ENCODE data around the gene GPR84. TPM values are rescaled to one million over a fixed set of nuclear protein-coding genes. Genes with fewer than 3 reads are reported as not detected.

GPR84 gene
- total and polyA plus RNA-seq, 2 donors = 0.57 to 0.62 TPM

DNA sequence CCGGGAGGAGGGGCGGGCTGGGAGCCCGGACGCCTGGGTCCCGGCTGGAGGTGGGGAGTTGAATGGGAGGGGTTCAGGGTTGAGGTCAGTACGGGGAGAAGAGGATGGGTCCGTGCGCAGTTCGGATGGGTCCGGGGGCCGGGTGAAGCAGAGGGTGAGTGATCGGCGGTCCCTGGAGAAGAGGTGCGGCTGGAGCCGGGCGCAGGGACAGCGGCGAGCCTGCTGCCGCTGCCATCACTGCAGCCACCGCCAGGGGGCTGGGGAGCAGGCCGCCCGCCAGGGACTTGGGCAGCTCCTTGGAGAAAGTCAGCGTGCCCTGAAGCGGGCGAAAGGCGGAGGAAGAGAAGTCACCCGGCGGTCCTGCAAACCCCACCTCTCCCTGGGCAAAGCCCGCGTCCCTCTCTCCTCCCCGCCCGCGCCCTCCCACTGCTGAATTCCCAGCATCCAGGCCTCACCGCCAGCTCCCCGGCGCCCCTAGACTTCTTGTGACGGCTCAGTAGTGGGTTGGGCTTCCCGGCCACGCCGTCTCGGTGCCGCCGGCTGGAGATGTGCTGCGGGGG lies 6.0 kb upstream of the GPR84 start:
- Histone ChIP-seq H3K27me3 (ENCODE audit: control insufficient read depth in 2 of 2, insufficient read depth in 1 of 2, low read length in 1 of 2) (peaks cover 0 to 19% of the 10 kb centered on the region in 2 donors), H3K27ac (ENCODE audit: low read depth in 1 of 2, low read length in 1 of 2) (no peak overlapping the region), H3K9me3 (ENCODE audit: control insufficient read depth in 2 of 2, insufficient read depth in 1 of 2, low read length in 1 of 2) (no peaks in the 10 kb centered on the region), H3K36me3 (ENCODE audit: control insufficient read depth in 2 of 2, insufficient read depth in 2 of 2, low read length in 1 of 2) (peaks cover 0 to 2% of the 10 kb centered on the region in 2 donors), H3K4me1 (ENCODE audit: control insufficient read depth in 2 of 2, insufficient read depth in 2 of 2, low read length in 2 of 2) (peaks cover 4 to 36% of the 10 kb centered on the region in 2 donors), H3K4me3 (ENCODE audit: low read length in 2 of 2) (no peak overlapping the region)
- WGBS = 83% methylated on average over 44 of the region's 44 CpGs
- DNase-seq (ENCODE audit: low read depth in 6 of 9, low spot score in 9 of 9) = no peak

DNA sequence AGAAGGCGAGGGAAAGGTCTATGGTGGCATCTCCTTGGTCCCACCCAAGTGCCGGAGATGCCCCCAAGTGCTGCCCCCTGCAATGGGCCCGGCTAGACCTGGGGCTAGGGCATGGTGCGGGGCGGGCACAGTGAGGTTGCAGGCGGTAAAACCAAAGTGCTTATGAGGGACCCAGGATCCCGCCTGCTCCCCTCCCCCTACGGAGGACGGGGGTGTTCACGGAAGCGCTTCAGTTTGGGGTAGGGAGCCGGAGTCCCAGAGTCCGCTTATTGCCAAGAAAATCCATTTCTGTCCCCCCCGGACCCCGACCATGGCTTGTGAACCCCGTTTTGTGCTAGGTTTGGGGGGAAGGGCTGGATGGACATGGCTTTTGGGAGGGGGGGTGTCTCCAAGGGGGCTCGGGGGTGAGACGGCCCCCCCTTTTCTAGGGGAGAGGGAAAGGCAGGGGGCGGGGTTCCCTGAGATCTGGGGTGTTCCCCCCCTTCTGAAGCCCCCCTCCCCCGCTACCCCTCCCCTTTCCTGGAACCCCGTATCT lies 5.4 kb upstream of the GPR84 start:
- no peak for DNase-seq (ENCODE audit: low read depth in 6 of 9, low spot score in 9 of 9)
- Histone ChIP-seq H3K4me1 (ENCODE audit: control insufficient read depth in 2 of 2, insufficient read depth in 2 of 2, low read length in 2 of 2) (peaks cover 4 to 37% of the 10 kb centered on the region in 2 donors), H3K27me3 (ENCODE audit: control insufficient read depth in 2 of 2, insufficient read depth in 1 of 2, low read length in 1 of 2) (peaks cover 0 to 19% of the 10 kb centered on the region in 2 donors), H3K9me3 (ENCODE audit: control insufficient read depth in 2 of 2, insufficient read depth in 1 of 2, low read length in 1 of 2) (no peaks in the 10 kb centered on the region), H3K4me3 (ENCODE audit: low read length in 2 of 2) (peak overlapping the region in 1 of 2 donors; percentile 26), H3K36me3 (ENCODE audit: control insufficient read depth in 2 of 2, insufficient read depth in 2 of 2, low read length in 1 of 2) (peaks cover 0 to 2% of the 10 kb centered on the region in 2 donors), H3K27ac (ENCODE audit: low read depth in 1 of 2, low read length in 1 of 2) (no peak overlapping the region)
- 85% methylated on average over 21 of the region's 21 CpGs for WGBS

DNA sequence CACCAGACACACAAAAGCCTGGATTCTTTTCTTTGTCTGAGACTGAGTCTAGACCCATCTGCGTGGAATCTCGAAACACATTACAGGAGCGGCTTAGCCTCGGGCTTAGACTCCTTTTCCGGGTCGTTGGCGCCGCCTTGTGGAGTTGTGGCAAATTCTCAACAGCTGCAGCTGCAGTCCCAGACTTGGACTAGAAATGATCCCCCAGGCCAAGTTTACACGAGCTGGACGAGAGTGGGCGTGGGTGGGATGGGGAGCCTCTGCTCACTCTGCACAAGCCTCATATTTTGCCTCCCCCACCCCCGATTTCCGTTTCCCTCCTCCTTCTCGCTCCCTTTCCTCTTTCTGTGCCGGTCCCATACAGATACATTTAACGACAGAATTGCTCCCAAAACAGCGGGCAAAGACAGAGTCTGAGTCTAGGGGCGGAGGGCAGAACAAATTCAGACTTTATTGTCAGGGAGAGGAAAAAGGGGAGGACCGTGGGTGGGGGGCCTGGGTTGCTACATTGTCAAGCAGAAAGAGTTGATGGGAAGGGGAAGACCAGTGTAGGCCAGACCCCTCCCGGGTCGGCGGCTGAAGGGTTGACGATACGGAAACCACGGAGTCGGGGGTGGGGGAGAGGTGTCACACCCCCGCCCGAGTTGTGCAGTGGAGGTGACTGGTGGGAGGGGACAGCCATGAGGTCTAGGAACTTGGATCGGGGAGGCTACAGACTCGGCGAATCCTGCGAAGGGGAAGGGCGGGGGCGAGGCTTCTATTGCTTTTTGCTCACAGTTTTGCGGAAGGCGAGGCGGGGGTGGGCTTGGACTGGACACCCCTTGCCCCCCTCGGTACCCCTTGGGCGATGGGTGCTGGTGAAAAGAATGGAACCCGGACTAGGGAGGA lies 4.7 kb upstream of the GPR84 start:
- DNase-seq (ENCODE audit: low read depth in 6 of 9, low spot score in 9 of 9) = peak in 8 of 9 donors; percentile 68 to 94 (median 86)
- peak overlapping the region; percentile 26 to 27 for H3K4me3 ChIP-seq (ENCODE audit: low read length in 2 of 2)
- H3K36me3 ChIP-seq (ENCODE audit: control insufficient read depth in 2 of 2, insufficient read depth in 2 of 2, low read length in 1 of 2) = peaks cover 0 to 2% of the 10 kb centered on the region in 2 donors
- 46% methylated on average over 40 of the region's 40 CpGs for WGBS
- peaks cover 0 to 19% of the 10 kb centered on the region in 2 donors for H3K27me3 ChIP-seq (ENCODE audit: control insufficient read depth in 2 of 2, insufficient read depth in 1 of 2, low read length in 1 of 2)
- no peaks in the 10 kb centered on the region for H3K9me3 ChIP-seq (ENCODE audit: control insufficient read depth in 2 of 2, insufficient read depth in 1 of 2, low read length in 1 of 2)
- H3K27ac ChIP-seq (ENCODE audit: low read depth in 1 of 2, low read length in 1 of 2) = peak overlapping the region; percentile 18 to 50
- peaks cover 4 to 44% of the 10 kb centered on the region in 2 donors for H3K4me1 ChIP-seq (ENCODE audit: control insufficient read depth in 2 of 2, insufficient read depth in 2 of 2, low read length in 2 of 2)

DNA sequence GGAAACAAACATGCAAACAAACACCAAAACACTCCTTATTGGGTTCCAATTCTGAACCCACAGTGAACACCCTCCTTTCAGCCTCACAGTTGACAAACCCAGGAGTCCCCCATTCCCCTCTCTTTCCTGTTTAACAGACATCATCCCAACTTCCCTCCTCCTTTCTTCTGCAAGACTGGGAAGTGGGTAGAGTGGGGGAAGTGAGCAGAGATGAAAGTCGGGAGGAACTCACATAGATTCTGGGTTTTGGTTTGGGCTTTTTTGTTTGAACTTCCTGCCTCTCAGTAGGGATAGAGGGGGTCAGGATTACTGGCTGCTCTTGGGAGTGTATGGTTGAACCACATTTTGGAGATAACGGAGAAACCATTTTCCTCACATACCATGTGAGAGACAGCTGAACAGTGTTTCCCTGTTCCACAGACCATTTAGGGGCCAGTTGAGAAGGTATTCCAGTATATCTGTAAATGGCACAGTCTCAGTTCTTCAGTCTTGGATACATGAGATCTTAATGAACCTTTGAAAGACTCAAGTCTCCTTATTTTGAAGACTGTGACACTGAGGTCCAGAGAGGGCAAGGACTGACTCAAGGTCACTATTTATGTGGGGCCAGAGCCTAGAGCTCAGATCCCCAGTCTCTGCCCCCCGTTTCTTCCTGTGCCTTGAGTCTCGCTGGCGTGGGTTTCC lies 3.9 kb upstream of the GPR84 start:
- Histone ChIP-seq H3K36me3 (ENCODE audit: control insufficient read depth in 2 of 2, insufficient read depth in 2 of 2, low read length in 1 of 2) (peaks cover 0 to 2% of the 10 kb centered on the region in 2 donors), H3K27me3 (ENCODE audit: control insufficient read depth in 2 of 2, insufficient read depth in 1 of 2, low read length in 1 of 2) (peaks cover 0 to 19% of the 10 kb centered on the region in 2 donors), H3K27ac (ENCODE audit: low read depth in 1 of 2, low read length in 1 of 2) (peak overlapping the region in 1 of 2 donors; percentile 18), H3K4me3 (ENCODE audit: low read length in 2 of 2) (peak overlapping the region; percentile 26 to 27), H3K4me1 (ENCODE audit: control insufficient read depth in 2 of 2, insufficient read depth in 2 of 2, low read length in 2 of 2) (peaks cover 4 to 52% of the 10 kb centered on the region in 2 donors), H3K9me3 (ENCODE audit: control insufficient read depth in 2 of 2, insufficient read depth in 1 of 2, low read length in 1 of 2) (no peaks in the 10 kb centered on the region)
- DNase-seq (ENCODE audit: low read depth in 6 of 9, low spot score in 9 of 9) = no peak
- 23% methylated on average over 5 of the region's 5 CpGs for WGBS

DNA sequence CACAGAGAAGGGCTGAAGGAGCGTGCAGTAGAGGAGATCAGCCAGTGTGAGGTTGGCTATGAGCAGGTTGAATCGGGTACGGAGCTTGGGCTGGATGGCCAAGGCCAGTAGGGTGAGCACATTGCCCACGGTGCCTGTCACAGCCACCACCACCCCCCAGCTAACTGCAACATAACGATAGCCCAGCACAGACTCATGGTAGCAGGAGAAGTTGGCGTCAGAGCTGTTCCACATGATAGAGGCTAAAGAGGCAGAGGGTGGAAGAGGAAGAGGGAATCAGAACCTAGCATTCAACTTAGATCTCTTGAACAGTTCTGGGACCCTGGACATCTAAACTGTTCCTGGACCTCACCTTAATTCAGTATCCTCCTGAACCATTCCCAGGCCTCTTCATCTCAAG lies 668 bp downstream of the GPR84 start:
- Histone ChIP-seq H3K27me3 (ENCODE audit: control insufficient read depth in 2 of 2, insufficient read depth in 1 of 2, low read length in 1 of 2) (no peaks in the 10 kb centered on the region), H3K27ac (ENCODE audit: low read depth in 1 of 2, low read length in 1 of 2) (no peak overlapping the region), H3K4me1 (ENCODE audit: control insufficient read depth in 2 of 2, insufficient read depth in 2 of 2, low read length in 2 of 2) (peaks cover 2 to 35% of the 10 kb centered on the region in 2 donors), H3K36me3 (ENCODE audit: control insufficient read depth in 2 of 2, insufficient read depth in 2 of 2, low read length in 1 of 2) (no peaks in the 10 kb centered on the region), H3K9me3 (ENCODE audit: control insufficient read depth in 2 of 2, insufficient read depth in 1 of 2, low read length in 1 of 2) (no peaks in the 10 kb centered on the region), H3K4me3 (ENCODE audit: low read length in 2 of 2) (no peak overlapping the region)
- no peak for DNase-seq (ENCODE audit: low read depth in 6 of 9, low spot score in 9 of 9)
- WGBS = 93% methylated on average over 6 of the region's 6 CpGs

DNA sequence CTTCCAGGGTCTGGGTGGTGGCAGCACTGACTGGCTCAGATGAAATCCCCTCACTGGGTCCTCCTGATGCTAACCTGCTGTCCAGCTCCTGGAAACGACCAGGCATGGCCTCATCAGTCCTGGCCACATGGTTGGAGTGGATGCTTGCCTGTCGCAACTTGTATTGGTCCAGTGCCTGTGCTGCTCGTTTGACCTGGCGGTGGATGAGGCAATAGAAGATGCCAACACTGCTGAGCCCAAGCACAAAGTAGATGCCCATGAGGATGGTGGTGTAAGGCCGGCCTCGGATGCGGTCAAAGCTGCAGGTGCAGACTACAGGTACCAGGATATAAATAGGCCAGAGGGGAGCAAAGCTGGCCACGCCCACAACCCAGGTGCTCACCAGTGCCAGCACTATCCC lies 1.2 kb downstream of the GPR84 start:
- no peak for DNase-seq (ENCODE audit: low read depth in 6 of 9, low spot score in 9 of 9)
- Histone ChIP-seq H3K27ac (ENCODE audit: low read depth in 1 of 2, low read length in 1 of 2) (no peak overlapping the region), H3K4me3 (ENCODE audit: low read length in 2 of 2) (no peak overlapping the region), H3K27me3 (ENCODE audit: control insufficient read depth in 2 of 2, insufficient read depth in 1 of 2, low read length in 1 of 2) (no peaks in the 10 kb centered on the region), H3K4me1 (ENCODE audit: control insufficient read depth in 2 of 2, insufficient read depth in 2 of 2, low read length in 2 of 2) (peaks cover 2 to 35% of the 10 kb centered on the region in 2 donors), H3K9me3 (ENCODE audit: control insufficient read depth in 2 of 2, insufficient read depth in 1 of 2, low read length in 1 of 2) (no peaks in the 10 kb centered on the region), H3K36me3 (ENCODE audit: control insufficient read depth in 2 of 2, insufficient read depth in 2 of 2, low read length in 1 of 2) (no peaks in the 10 kb centered on the region)
- 95% methylated on average over 8 of the region's 8 CpGs for WGBS

DNA sequence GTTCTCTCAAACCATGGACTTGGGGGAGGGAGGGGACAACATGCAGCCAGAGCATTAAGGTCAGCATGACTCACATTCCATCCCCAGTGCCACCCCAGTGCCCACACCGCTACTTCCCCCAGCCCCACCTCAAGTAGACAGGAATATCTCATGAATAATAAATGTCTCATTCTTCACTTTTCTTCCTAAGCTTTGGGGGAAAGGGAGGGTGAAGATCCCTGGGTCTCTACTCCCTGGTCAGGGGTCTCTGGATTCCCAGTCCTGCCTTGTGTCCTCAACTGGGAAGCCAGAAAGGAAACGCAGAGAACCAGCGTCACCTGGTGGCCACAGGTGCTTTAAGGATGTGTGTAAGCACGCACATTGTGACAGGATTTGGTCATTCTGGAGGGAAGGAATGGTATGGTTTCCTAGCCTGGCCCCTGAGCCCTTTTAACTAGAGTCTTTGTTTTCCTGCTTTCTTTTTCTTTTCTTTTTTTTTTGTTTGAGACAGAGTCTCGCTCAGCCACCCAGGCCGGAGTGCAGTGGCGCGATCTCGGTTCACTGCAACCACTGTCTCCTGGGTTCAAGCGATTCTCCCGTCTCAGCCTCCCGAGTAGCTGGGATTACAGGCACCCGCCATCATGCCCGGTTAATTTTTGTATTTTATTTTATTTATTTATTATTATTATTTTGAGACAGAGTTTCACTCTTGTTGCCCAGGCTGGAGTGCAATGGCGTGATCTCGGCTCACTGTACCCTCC lies 3.4 kb downstream of the GPR84 start:
- H3K4me1 ChIP-seq (ENCODE audit: control insufficient read depth in 2 of 2, insufficient read depth in 2 of 2, low read length in 2 of 2) = peaks cover 5 to 50% of the 10 kb centered on the region in 2 donors
- 77% methylated on average over 16 of the region's 16 CpGs for WGBS
- DNase-seq (ENCODE audit: low read depth in 6 of 9, low spot score in 9 of 9) = peak in 3 of 9 donors; percentile 60 to 75 (median 67)
- no peaks in the 10 kb centered on the region for H3K27me3 ChIP-seq (ENCODE audit: control insufficient read depth in 2 of 2, insufficient read depth in 1 of 2, low read length in 1 of 2)
- no peak overlapping the region for H3K27ac ChIP-seq (ENCODE audit: low read depth in 1 of 2, low read length in 1 of 2)
- H3K9me3 ChIP-seq (ENCODE audit: control insufficient read depth in 2 of 2, insufficient read depth in 1 of 2, low read length in 1 of 2) = no peaks in the 10 kb centered on the region
- no peaks in the 10 kb centered on the region for H3K36me3 ChIP-seq (ENCODE audit: control insufficient read depth in 2 of 2, insufficient read depth in 2 of 2, low read length in 1 of 2)
- no peak overlapping the region for H3K4me3 ChIP-seq (ENCODE audit: low read length in 2 of 2)

DNA sequence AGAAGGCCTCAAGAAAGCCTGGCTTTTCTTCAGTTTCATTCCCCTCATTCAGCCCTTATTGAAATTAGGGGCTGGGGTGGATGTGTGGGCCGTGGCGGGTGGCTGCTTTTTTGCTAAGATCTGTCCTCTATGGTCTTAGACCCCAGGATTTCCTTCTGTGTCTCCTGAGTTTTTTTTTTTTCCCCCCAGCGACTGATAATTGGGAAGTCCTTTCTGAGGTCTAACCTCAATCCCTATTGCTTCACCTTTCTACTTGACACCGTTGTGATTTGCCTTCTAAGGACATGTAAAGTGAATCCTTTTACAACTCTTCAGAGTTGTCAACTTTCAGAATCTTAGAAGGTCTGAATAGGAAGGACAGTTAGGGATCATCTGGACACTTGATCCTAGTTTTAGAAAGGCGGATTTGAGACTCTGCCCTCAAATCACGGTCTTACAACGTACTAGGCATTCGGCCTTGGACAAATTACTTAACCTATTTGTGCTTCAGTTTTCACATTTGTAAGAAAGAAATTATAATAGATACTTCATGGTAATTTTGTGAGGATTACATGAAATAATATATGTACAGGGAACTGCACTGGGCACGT lies 4.4 kb downstream of the GPR84 start:
- Histone ChIP-seq H3K4me1 (ENCODE audit: control insufficient read depth in 2 of 2, insufficient read depth in 2 of 2, low read length in 2 of 2) (peaks cover 5 to 50% of the 10 kb centered on the region in 2 donors), H3K27ac (ENCODE audit: low read depth in 1 of 2, low read length in 1 of 2) (peak overlapping the region; percentile 21 to 74)
- 76% methylated on average over 9 of the region's 9 CpGs for WGBS

More for the DNA sequence above, 4.4 kb downstream of the GPR84 start:
- Histone ChIP-seq H3K4me3 (ENCODE audit: low read length in 2 of 2) (peak overlapping the region; percentile 72 to 85), H3K36me3 (ENCODE audit: control insufficient read depth in 2 of 2, insufficient read depth in 2 of 2, low read length in 1 of 2) (no peaks in the 10 kb centered on the region), H3K9me3 (ENCODE audit: control insufficient read depth in 2 of 2, insufficient read depth in 1 of 2, low read length in 1 of 2) (no peaks in the 10 kb centered on the region), H3K27me3 (ENCODE audit: control insufficient read depth in 2 of 2, insufficient read depth in 1 of 2, low read length in 1 of 2) (no peaks in the 10 kb centered on the region)
- no peak for DNase-seq (ENCODE audit: low read depth in 6 of 9, low spot score in 9 of 9)
